SIG-M5 (cell line): ENCODE measurements around the gene PGS1.
"Not testable (repeated sequence)": the region's sequence is repeated elsewhere in the genome, so short reads cannot be mapped to it uniquely, and the experiment has no call there.

ENCODE experiments used
- DNase-seq: peaks from one replicate; lab custom pipeline; 2025; lab: John Stamatoyannopoulos, UW

Gene PGS1

GRCh38 chr17:78449983-78450595, 71.6 kb downstream of the PGS1 start:
- DNase-seq = no peak

- no peak for DNase-seq
These were observed 72.4 kb downstream of the PGS1 start for GRCh38 chr17:78450696-78451345.

GRCh38 chr17:78451753-78452152, 73.3 kb downstream of the PGS1 start:
- DNase-seq = no peak

GRCh38 chr17:78454346-78454745, 75.9 kb downstream of the PGS1 start:
- DNase-seq = no peak

GRCh38 chr17:78458091-78458490, 79.6 kb downstream of the PGS1 start:
- no peak for DNase-seq

- DNase-seq = no peak
These were observed 80.4 kb downstream of the PGS1 start for GRCh38 chr17:78458736-78459335.

- no peak for DNase-seq
These were observed 81.2 kb downstream of the PGS1 start for GRCh38 chr17:78459696-78460095.

DNA sequence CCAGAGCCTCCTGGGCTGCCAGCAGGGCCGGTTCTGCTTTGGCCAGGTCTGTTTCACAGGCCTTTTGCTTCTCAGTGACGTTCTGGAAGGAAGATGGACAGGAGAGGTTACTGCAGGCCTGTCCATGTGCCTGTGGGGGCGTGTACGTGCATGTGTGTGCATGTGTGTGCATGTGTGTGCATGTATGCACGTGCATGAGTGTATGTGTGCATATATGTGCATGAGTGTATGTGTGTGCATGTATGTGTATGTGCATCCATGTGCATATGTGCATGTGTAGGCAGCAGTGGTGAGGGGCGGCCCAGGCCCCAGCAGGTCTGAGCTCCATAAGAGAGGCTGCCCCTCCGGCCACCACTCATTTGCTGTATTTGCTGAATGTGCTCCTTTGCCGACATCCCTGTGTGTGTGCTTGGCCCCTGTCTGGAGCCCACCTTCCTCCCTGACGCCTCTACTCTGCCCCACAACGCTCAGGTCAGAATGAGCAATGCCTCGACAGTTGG, 81.8 kb downstream of the PGS1 start:
- no peak for DNase-seq

DNA sequence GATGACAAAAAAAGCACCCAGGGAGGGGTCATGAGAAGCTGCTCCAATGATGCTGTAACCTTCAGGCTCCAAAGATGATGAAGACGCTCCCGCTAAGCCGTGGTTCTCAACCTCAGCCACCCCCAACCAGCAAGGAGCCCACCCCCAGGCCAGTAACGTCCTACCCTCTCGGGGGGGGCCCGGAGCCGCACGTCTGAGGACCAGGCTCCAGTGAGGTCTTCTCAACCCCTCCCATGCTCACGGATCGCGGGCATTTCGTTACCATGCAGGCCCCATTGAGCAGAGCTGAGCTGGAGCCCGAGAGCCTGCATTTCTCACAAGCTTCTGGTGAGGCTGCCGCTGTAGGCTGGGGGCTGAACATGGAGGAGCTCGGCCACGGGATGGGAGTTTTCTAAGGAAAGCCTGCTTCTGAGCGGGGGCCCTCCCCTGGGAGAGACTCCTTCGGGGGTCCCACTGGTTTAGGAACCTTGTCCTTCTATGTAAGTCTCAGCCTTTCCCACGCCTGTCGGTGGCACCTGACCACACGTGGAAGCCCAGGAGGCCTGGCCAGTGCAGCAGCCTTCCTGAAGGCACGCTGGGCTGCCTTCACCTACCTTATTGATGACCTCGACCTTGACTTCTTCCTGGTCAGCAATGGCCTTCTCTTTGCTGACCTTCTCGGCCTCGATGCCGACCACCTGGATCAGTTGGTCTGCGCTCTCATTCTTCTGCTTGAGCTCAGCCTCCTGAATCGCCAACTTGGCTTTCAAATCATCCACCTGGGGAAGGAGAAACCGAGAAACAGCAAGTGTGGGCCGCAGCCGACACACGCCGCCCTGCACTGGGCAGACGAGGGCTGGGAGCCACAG, 82.7 kb downstream of the PGS1 start:
- no peak for DNase-seq

- DNase-seq = no peak
These were observed 83.3 kb downstream of the PGS1 start for GRCh38 chr17:78461799-78462053.

DNA sequence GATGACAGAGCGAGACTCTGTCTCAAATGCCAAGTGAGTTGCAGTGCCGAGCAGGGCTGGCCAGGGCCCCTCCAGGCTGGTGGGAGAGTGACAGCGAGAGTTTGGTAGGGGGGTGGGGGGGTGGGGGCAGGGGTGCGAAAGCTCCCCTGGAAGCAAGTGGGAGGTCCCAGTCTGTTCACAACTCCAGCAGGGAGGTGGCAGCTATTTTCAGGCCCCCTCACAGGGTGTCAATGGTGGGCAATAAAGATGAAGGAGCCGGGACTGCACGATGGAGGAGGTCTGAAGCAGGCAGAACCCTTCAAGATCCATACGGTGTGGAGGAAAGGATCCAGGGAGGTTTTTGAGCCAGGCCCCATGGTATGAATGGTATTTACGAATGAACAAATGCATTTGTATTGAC, 83.7 kb downstream of the PGS1 start:
- DNase-seq = no peak

DNA sequence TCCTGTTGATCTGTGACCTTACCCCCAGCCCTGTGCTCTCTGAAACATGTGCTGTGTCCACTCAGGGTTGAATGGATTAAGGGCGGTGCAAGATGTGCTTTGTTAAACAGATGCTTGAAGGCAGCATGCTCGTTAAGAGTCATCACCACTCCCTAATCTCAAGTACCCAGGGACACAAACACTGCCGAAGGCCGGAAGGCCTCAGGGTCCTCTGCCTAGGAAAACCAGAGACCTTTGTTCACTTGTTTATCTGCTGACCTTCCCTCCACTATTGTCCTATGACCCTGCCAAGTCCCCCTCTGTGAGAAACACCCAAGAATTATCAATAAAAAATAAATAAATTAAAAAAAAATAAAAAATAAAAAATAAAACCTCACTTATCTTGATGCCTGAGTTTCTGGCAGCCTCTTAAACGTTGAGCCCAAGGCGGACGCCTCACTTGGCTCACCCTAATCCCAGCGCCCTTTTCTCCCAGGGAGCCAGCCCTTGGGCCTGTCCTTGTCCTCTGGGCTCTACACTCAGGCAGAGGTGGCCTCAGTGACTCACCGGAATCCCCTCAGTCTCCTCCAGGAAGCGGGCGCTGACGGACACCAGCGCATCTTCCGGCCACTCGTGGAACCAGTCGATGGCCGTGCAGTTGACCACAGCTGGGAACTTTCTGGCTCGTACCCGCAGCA, 87.8 kb downstream of the PGS1 start:
- DNase-seq = not testable (repeated sequence)

DNA sequence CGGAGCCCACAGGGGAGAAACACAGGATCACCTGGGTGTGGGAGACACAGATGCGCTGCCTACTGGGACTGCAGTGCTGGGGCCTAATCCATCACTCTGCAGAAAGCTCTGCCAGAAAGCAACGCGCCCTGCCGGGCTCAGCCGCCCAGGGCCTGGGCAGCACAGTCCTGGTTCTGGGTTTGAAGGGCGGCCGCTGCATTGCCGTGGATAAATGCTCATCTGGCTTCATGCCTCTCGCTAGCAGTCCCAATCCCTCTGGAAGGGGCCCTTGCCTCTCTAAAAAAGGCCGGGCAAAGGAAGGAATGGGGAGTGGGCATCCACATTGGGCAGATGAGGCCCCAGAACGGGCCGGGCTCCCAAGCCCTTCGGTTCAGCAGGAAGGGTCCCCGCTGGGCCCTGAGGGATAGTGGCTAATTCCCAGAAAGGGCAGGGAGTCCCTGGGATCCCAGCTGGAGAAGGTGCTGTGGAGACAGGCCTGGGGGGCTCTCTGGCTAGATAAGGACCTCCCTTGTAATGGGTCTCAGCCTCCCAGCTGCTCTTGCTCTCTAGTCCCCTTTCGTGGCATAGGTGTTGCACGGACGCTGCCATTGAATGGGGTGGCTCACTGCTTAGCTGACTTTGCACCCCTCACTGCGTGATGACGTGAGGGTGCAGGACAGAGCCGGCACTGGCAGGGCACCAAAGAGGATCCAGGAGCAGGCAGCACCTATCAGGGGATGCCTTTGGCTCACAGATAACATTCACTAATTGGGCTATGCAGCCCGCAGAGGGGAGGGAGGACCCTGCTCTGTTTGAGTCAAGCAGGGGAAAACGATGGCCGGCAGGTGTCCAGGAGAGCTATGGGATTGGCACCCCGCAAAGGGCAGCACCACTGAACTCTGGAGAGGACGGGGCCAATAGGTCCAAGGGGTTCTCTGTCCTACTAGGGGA, 88.6 kb downstream of the PGS1 start:
- DNase-seq = no peak

GRCh38 chr17:78468366-78468765, 89.9 kb downstream of the PGS1 start:
- no peak for DNase-seq

GRCh38 chr17:78469443-78469842, 91.0 kb downstream of the PGS1 start:
- DNase-seq = no peak

DNA sequence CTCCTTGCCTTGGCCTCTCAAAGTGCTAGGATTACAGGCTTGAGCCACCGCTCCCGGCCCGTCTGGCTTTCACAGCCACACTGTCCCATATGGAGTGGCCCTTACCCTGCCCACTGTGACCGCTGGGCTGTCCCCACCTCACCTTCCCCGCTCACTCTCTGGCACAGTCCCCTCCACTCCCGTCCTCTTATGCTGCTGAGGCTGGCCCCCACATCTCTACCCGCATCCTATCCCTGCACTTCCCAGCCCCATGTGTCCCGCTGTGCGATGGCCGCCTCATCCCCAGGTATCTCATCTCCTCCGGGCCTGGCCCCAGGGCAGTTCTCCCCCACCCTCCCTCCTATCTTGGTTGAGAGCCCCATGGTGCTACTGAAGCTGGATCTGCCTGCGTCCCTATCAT, 93.2 kb downstream of the PGS1 start:
- DNase-seq = no peak

DNA sequence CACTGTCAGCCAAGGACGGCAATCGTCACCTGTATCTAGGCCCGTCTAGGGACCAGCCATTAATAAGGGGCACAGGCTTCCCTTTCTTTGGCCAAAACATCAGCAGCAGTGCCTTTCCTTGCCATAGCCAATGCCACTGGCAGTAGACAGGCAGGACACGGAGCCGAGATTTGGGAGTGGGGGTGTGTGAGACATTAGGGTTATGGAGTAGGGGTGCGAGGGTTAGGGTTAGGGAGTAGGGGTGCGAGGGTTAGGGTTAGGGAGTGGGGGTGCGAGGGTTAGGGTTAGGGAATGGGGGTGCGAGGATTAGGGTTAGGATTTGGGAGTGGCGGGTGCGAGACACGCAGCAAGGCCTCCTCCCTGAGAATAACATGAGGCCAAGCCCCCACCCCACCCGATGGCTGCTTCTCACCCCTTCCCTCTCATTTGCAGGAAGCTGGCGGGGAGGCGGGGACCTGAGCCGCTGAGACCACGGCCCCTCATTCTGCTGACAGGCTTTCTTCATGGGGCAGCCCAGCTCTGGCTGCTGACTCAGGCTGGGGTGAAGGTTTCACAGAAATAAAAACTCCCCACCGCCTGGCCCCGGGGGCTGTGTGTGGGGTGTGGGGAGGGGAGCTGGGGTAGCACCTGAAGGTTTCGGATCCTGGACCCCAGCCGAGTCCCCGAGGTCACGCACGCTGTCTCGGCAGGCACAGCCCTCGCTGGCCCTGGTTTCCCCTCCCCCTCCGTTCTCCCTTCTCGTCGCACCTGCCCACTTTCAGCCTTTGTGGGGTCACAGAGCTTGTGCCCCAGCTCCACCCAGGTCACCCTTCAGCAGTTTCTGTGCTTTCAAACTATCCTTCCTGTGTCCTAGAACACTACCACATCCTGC, 93.8 kb downstream of the PGS1 start:
- no peak for DNase-seq

DNA sequence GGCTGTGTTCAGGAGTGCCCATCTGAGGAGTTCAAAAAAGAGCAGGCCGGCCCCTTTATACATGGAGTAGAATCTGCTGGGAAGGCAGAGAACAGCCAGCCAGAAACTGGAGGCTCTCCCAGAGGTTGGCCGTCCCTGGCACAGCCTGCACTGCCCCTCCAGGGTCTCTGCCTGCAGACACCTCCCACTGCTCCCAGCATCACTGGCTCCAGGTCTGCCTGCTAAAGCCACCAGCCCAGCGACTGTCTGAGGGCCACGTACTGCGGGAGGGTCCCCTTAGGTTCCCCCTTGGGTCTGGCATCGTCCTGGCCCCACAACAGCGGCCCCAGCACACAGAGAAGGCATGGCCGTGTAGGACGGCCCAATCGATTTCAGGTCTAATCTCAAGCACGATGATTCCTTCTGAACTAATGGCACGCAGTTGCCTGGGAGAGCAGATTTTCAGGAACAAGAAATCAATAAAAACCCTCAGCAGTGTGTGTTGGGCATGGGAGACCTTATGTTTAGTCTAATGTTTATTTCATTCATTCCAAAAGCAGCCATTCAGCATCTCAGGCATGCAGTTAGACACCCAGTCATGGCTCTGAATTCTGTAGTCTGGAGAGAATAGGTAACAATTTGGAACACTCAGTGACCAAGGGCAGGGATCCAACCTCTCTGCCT, 95.6 kb downstream of the PGS1 start:
- no peak for DNase-seq
